Fibroblast of skin of abdomen (primary cell): Measurements from ENCODE around the gene RBMS1.

Experiments used
- DNase-seq: peaks from one replicate; pipeline ENCODE4 v3.0.0-alpha.2; 2013

RBMS1 gene

DNA sequence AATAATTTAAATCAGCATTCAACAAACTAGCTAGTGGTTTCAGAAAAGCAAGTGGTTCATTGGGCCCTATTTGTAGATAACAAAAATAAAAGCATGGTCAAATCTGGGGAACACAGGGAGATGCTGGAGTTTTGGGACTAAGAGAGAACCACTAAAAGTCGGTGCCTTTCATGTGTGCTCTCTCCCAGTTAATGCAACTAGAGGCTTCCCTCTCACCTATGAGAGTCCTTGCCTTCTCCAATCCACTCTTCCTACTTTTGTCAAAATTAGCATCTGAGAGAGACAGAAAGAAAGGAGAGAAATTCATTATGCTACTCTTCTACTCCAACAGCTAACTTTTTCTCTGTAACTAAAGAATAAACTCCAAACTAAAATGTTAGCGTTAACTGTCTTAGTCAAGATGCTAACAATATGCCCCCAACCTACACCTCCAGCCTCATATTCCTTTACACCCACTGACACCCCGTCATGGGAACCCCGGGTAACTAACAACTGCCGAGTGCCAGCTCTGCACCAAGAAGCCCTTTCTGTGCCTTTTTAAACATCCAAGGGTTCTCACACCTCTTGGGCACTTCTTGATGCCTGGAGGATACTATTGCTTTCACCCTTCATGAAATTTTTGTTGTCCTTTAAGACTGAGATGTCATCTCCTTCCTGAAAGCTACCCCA lies 133.4 kb downstream of the RBMS1 start:
- no peak for DNase-seq

DNA sequence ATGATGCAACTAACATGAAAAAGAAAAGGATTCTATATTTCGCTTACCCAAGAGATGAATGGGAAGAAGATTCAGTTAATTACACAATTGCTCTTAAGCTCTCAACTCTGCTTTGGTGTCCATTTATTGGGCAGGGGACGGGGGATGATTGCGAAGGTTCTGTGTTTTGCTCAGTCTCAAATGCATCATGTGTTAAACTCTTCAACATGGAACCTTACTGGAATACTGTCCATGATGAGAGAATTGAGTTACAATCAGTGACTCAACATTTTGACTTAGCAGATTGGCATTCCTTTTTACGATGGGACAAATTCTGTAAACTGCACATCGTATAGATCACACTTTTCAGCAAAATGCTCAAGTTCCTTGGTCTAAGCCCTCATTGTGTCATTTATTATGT lies 135.6 kb downstream of the RBMS1 start:
- peak; percentile 77 for DNase-seq

DNA sequence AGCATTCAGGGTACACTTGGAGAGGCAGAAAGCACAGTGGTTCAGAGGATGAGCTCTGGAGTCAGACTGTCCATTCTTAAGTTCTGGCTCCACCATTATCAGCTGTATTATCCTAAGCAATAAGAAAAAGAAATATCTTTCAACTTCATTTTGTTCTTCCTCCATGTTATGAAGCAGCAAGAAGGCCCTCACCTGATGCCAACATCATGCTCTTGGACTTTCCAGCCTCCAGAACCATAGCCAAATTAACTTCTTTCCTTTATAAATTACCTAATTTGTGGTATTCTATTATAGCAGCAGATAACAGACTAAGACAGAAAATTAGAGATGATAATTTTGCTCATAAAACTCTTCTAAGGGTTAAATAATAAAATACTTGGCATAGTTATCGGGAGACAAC lies 137.1 kb downstream of the RBMS1 start:
- no peak for DNase-seq

DNA sequence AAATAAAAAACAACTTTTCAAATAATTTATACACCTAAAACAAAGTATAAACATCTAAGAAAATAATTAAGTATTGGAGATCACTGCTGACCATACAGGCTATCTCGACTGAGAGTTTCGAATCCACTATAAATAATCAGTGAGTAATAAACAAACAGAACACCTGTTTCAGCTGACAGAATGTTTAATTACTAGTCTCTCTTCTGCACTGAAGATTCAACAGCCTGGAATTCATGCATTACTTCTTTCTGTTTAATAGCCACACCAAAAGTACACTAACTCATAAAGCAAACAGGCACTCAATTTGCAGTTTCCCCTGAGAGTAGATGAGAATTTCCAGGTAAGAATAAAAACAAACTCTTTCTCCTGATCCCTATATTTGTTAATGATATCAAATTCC lies 138.5 kb downstream of the RBMS1 start:
- DNase-seq, result no peak

DNA sequence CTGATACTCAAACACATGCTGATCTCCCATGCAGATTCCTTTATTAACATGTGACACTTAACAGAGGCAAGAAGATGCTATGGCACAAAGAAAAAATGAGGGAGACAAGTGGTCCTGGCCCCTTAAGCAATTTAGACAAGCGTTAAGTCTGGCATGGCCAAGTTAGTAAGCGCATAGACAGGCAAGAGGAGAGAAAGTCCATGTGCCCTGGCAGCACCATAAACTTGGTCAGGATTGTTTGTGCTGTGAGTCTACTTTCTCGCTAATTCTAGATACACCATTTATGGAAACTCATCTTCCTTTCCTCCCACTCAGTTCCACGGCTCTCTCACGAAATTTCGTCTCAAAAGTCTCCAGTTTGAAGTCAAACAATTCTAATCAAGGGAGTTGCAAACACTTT lies 138.9 kb downstream of the RBMS1 start:
- no peak for DNase-seq

DNA sequence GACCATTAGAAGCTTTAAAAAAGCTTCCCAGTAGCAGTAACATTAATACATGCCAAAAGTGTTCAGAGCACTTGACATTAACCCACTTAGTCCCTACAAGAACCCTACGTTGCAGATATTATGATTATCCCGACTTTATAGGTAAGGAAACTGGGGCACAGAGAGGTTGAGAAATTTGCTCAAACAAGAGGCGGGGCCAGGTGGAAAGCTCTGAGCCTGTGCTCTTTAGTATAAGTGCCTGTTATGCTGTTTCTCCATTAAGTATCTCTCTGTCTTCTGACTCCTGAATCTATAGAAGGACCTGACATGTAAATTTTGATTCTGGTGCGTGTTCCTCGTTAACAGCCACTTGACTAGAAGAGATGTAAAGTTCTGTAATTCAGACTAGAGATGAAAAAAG lies 139.8 kb downstream of the RBMS1 start:
- no peak for DNase-seq

DNA sequence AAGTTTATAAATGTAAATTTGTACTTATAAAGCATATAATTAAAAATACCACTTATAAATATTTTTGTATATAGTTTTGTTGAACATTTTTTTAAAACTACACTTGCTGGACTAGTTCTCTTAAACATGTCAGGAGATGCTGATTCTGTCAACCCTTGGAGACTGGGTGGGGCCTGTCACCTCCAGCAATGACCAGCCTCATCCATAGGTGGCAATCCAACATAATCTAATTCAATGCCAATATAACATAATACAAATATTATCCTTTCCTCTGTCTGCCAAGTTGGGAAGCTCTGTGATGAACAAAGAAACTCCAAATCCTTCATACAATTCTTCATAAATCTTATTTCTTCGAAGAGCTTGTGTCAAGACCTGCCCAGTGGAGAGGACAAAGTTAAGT lies 140.4 kb downstream of the RBMS1 start:
- no peak for DNase-seq

DNA sequence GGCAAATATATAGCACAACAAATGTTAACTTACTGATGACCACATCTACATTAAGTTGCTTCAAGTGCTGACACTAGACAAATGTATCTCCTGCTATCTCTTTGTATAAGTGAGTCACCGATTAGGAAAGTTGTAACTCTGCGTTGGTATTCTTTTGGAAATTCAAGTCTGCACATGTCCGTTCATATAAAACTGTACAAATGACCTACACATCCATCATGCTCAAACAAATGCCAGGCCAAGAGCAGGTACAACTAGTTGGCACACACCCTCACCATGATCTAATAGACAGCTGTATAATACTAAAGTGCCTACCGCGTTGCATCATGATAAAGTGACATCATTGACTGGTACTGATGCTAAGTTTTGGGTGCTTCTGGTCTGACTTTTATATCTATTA lies 141.1 kb downstream of the RBMS1 start:
- no peak for DNase-seq

DNA sequence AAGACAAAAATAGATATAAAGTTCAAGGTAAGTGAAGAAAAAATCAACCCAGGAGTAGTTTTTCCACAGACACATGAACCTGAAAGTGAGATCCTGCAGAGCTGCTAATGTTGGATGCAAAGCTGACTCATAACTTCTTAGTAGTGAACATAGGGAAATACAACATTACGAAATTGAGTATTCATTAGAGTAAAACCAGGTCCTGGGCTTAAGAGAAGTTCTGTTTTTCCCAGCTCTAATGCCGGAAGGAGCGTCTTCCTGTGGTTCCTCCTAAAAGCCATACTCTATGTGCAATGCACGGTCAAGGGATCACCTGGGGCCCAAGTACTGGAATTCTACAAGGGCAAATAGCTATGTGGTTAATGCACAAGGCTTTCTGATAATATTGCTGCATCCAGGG lies 141.7 kb downstream of the RBMS1 start:
- DNase-seq, result peak; percentile 44

DNA sequence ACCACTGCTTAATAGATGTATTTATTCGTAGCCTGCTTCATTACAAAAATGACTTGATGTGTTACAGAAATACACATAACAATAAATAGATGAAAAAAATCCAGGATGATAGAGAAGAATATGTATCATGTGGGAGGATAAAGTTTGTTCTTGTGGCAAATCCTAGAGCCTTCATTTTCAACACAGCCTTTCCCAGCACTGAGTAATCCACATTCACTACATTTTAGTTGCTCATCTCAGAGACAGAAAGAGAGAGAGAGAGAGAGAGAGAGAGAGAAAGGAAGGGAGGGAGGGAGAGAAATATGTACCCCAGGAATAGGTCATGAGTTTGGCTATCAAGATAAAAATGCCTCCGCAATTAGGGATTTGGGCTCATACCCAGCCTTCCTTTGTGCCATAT lies 144.3 kb downstream of the RBMS1 start:
- no peak for DNase-seq

DNA sequence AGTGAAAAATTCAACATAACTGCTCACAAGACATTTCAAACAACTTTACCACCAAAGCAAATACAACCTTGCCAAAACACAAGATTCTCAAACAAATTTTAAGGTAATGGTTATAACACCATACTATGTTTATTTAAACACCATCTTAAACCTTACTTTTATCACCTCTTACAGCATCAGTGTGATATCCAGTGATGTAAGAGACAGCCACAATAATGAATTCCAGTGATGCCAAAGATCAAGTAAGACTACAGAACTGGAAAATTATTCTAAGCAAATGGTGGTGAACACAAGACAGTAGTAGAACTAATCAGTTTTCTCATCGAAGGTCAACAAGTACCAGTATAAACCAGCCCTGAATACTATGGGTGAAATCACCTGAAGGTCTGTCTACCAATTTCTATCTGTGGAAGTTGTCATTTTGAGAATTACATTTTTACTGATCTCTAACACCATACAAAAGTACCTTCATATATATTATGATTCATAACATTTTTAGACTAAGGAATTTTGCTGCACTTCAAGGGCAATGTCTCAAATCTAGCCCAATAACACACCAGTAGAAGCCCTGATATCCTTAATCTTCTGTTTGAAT lies 146.2 kb downstream of the RBMS1 start:
- peak; percentile 43 for DNase-seq

DNA sequence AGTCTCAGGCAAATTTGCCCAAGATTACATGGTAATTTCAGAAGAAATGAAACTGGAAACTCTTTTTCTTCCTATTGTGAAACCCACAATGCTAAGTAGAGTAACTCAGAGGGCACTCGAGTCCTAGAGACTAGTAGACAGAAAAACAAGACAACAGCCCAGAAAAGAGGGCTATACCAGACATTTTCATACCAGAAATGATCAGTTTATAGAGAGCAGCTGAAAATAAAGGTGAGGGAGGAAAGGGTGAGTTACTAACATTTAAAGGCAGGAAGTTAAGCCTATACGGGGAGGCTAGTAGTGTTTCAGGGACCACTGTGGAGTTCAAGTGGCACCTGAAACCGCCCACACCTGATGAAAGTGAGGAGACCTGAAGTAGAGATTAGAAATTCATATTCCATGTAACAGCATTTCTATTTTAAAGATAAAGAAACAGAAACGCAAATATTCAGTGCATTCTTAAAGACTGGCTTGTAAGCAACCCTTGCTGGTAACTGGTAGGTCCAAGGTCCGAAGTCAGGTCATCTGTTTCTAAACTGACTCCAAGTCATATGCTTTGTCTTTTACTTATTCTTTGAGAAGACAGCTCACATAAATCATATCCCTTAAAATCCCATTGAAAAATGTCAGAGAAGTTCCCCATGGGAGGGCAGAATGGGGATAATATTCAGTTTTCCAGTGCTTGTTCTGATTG lies 148.4 kb downstream of the RBMS1 start:
- no peak for DNase-seq

DNA sequence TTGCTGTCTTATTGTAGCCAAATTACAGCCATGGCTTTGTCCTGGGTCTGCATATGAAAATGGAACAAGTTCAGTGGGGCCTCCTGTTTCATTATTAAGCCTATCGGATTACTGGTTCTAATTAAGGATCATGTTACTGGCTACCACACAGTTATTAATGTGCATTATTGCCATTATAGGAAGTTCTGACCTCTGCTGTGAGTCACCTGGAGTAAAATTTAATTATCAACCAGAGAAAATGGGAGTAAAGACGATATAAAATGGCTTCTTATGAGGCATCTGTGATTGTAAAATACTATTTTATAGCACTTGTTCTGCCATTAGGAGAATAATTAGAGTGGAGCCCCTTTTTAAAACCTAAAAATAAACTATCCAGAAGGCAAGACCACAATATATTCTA lies 150.2 kb downstream of the RBMS1 start:
- no peak for DNase-seq

DNA sequence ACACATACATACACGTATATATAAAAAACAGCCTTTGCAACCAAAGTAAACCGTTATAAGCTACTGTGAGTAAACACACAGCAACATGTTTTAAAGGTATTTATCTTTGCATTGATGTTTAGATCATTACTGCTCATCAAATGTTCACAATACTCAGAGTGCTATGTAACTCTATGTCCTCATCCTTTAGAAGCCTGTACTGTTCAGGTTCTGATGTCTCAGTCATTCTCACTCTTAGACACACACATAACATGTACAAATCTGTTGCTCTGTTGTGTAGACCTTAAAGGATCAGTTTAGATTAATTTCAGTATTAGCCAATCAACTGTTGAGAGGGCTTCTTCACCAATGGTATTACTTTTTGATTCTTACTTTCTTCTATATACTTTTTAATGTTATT lies 153.9 kb downstream of the RBMS1 start:
- DNase-seq, result no peak

DNA sequence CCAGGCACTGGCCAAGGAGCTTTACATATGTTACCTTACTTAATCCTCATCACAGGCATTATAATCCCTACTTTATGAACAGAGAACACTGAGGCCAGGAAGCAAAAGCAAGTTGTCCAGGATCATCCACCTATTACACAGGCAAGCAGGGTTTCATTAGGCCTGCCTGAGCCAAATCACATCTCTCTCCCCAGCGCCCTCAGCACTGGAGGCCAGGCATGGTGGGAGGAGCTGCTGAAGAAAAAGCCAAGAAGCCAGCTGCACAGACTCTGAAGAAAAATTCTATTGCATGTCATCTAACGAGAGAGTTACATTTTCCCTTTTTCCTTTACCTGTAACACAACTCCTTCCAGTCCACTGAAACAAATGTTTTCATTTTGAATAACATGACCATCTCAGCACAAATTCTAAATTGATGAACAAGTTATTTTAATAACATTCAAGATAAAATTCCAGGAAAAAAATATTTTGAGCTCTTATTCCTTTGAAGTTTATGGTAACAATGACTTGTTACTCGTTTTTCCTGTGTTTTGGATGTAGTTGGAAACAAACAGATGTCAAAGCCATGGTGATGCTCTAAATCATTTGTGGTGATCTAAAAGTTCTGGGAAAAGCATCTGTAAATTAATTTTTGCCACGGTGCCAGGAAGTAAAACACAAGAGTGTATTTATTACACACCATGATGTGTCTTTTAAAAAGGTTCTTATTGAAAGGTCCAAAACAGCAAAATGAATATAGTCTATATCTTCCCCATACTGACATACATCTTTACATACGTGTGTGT lies 154.5 kb downstream of the RBMS1 start:
- peak; percentile 43 for DNase-seq

DNA sequence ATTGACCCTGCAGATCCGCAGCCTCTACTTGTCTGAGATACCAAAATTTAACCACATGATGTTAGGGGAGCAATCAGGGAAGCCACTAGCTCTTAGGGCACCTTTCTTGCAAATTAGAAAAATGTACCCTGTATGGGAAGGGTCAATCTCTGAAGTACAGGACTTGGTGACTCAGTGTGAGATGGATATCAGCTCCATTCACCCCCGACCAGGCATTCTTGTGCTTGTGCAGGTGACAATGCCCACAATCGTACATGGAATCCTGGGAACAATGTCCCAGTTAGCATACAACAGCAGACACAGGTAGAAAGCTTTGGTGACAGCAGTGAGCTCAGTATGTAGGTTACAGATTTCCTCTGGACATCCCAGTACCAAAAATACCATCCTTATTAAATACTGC lies 155.9 kb downstream of the RBMS1 start:
- DNase-seq, result no peak

DNA sequence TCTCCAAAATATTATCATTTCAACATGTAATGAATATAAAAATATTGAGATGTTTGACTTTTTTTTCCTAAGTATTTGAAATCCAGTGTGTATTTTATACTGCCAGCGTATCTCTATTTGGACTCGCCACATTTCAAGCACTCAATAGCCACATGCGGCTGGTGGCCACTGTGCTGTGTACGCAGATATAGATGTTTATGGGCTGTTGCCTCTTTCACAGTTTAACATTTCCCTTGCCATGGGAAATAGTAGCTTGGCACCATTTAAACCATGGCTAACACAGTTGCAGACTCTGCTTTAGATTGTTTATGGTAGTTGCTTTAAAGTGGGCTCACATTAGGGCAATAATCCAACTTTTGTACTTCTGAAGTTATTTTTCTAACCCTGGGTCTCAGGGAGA lies 157.0 kb downstream of the RBMS1 start:
- DNase-seq, result no peak

DNA sequence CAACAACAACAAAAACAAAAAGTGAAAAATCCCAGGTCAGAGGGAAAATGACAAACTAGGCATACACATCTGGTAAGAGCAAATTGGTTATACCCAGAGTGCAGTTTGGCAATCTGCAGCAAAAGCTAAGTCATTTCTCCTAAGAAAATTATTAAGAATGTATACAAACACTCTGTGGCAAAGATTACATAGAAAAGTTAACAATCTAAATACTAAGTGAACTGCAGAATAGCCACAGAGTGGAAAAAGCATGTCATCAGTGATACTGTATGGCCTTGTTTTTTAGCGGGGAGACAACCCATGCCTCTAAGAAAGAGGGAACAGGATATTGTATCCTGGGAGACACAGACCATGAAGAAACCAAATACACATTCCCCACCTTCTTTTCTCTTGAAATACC lies 157.5 kb downstream of the RBMS1 start:
- peak; percentile 18 for DNase-seq

DNA sequence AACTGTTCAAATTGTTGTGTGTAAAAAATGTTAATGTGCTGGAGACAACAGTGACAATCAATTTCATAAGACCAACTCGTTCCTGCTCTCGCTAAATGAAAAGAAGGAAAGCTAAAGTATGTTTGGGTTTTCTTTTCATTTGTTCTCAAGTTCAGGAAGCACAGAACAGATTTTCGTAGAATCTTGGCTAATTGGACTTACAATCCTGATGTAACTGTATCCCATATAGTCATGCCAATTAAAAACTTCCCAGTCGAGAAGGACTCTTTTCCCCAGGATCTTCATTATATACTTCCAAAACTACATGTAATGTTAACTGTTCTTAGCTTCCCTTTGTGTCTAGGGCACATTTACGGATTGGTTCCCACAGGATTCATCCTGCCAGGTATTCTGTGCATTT lies 158.2 kb downstream of the RBMS1 start:
- no peak for DNase-seq

DNA sequence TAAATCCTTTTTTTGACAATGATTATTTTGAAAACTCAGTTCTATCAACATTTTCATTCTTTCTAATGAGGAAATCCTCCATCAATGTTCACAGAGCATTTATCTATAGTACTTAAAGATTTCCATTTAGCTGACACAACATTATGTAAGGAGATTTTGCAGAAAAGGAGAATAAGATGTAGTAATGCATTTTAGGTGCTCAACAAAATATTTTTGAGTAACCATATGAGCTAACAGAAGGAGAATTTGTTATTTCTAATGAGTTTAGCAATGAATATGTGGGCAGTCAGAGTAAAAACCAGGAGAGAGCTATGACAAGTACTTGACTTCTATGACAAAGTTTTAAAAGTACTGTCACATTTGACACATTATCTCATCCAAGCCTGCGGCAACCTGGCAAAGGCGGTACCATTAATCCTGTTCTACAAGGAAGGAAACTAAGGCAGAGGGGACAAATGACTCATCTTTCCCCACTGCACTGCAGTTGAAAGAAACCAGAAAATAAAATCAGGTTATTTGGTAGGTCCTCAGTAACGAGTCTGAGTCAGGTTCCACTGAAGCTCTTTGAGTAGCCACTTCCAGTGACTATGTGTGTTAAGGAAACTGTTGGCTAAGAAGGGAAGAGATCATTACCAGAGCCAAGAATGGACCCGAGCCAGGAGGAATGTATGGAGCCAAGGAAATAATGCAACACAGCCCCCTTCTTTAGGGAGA lies 159.4 kb downstream of the RBMS1 start:
- DNase-seq, result peak; percentile 82

DNA sequence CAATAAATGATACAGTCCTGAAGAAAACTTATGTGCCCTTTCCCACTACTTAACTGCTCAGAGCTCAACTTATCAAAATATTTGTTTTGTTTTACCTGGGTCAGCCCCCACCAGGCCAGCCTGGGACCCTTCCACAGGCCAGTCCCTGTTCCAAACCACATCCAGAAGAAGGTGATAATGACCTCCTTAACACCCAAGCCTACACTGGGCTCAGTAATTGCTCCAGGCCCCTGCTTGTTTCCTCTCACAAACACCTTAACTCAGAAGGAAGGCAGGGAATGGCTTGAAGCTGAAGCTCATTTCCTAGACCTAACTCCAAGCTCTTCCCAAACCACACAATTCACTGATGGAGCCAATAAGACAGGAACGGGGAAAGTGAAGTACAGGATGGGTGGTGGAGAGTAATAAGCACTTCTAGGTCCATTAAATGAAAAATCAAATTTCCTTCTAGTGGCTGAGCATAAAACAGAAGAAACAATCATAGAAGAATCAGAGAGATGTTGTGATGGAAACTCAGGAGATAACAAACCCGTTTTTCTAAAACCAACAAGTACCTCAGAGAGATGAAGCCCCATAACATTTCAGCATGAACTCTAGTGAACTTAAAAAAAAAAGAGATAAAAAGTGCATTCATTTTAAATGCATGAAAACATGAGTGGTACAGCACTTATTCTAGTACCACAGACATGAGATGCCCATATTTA lies 160.1 kb downstream of the RBMS1 start:
- no peak for DNase-seq

DNA sequence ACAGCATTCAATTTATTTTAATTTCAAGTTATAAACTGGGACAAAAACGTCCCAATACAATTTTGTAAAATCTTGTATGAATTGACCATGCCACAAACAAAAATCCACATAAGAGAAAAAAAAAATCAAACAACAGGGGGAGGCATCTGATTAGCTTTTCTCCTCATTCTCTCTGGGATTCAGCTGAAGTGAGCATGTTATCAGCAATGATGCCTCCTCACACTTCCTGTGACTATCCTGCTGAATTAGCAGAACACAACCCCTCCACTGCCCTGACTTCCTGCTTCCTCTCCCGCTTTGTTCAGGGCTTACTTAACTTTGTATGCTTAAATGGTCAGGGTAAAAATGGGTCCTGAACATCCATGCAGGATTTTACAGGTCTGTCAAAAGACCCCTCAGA lies 161.3 kb downstream of the RBMS1 start:
- DNase-seq, result peak; percentile 32
